ENCODE data around the gene DET1. TPM values are rescaled to one million over a fixed set of nuclear protein-coding genes. Genes with fewer than 3 reads are reported as not detected.

The DET1 gene
- 5.5 to 6.6 TPM (median 5.9 TPM) in 5 replicates for total RNA-seq (2022; extraction: Qiagen RNA extraction)

GRCh38 chr15:88546248-88547129 lies at the start of gene DET1:
DET1 (minus strand) TSS chr15:88546681; CDS start chr15:88531705, 14,976 bp downstream.

GRCh38 chr15:88467073-88467934 lies 79.2 kb downstream of the DET1 start, which contains the start of the genes MRPL46 and MRPS11:
MRPL46 (minus strand) TSS chr15:88467388; CDS start chr15:88467377, 11 bp downstream.
MRPS11 (plus strand) TSS chr15:88467708; CDS start chr15:88467718, 10 bp downstream.

Other genes with a start within 250 kb of the DET1 start
- gene MRPL46, start 79.3 kb downstream of the DET1 start, total RNA-seq (2022; extraction: Qiagen RNA extraction): 51.7 to 62.9 TPM (median 57.8 TPM) in 5 replicates
- gene MRPS11, start 79.0 kb downstream of the DET1 start, total RNA-seq (2022; extraction: Qiagen RNA extraction): 82.0 to 127 TPM (median 115 TPM) in 5 replicates
- gene AEN, start 74.7 kb upstream of the DET1 start, total RNA-seq (2022; extraction: Qiagen RNA extraction): 71.2 to 93.1 TPM (median 83.8 TPM) in 5 replicates
- 33.0 to 44.6 TPM (median 38.2 TPM) in 5 replicates for gene ISG20, start 92.3 kb upstream of the DET1 start, total RNA-seq (2022; extraction: Qiagen RNA extraction)